OCI-LY7 (cell line): ENCODE measurements around the gene GNAZ. TPM values are rescaled to one million over a fixed set of nuclear protein-coding genes. Genes with fewer than 3 reads are reported as not detected.
"Not testable (repeated sequence)": the region's sequence is repeated elsewhere in the genome, so short reads cannot be mapped to it uniquely, and the experiment has no call there.

ENCODE experiments used
- BruUV-seq: library from RNA; stranded (reverse); fragments of 400-500 nt; replicated peaks from 2 replicates; lab custom pipeline; 2021; lab: Mats Ljungman, UMichigan
- CTCF ChIA-PET: fragments of 300-600 bp; sonication (Branson Sonifier 250); formaldehyde crosslinking; loops from one replicate; lab custom pipeline; 2022; ENCODE audit warnings: antibody characterized with exemption; ENCODE audit not compliant: unreplicated experiment; lab: Charles Lee
- POLR2A ChIA-PET: fragments of 300-600 bp; sonication (Branson Sonifier 250); formaldehyde crosslinking; loops from one replicate; lab custom pipeline; 2022; ENCODE audit warnings: antibody characterized with exemption; lab: Charles Lee
- DNase-seq: peaks from one replicate; pipeline ENCODE4 v3.0.0-alpha.2; 2015; ENCODE audit warnings: low spot score
- H2AFZ ChIP-seq: fragments of 200-600 bp; sonication (generic), shearing (Covaris generic); 2 replicates; pipeline ENCODE4 v1.6.1; 2014; ENCODE audit warnings: mild to moderate bottlenecking, antibody characterized with exemption, low read length, moderate library complexity
- H3K27ac ChIP-seq: fragments of 200-600 bp; sonication (generic); 2 replicates; pipeline ENCODE4 v1.5.1; 2014; ENCODE audit warnings: mixed run types, low read depth, mild to moderate bottlenecking, moderate library complexity, low read length, inconsistent platforms; ENCODE audit not compliant: poor library complexity, severe bottlenecking
- H3K36me3 ChIP-seq: fragments of 200-600 bp; sonication (generic); 2 replicates; pipeline ENCODE4 v1.6.1; 2014; ENCODE audit warnings: mild to moderate bottlenecking, antibody characterized with exemption, low read length, moderate library complexity, mixed read lengths; ENCODE audit not compliant: insufficient read depth
- H3K4me1 ChIP-seq: fragments of 200-600 bp; sonication (generic); 2 replicates; pipeline ENCODE4 v1.5.1; 2014; ENCODE audit warnings: mild to moderate bottlenecking, low read length; ENCODE audit not compliant: insufficient read depth, poor library complexity, severe bottlenecking
- H3K4me2 ChIP-seq: fragments of 200-600 bp; sonication (generic); 2 replicates; pipeline ENCODE4 v1.6.1; 2014; ENCODE audit warnings: mild to moderate bottlenecking, low read length
- H3K4me3 ChIP-seq: fragments of 200-600 bp; sonication (generic); 2 replicates; pipeline ENCODE4 v1.5.1; 2014; ENCODE audit warnings: mild to moderate bottlenecking, low read depth, low read length; ENCODE audit not compliant: poor library complexity, severe bottlenecking
- H3K79me2 ChIP-seq: fragments of 200-600 bp; sonication (generic); 2 replicates; pipeline ENCODE4 v1.6.1; 2016; ENCODE audit warnings: low read depth, mild to moderate bottlenecking, low read length, moderate library complexity, mixed read lengths; ENCODE audit not compliant: insufficient read depth
- H3K9me2 ChIP-seq: fragments of 200-600 bp; sonication (generic); 2 replicates; pipeline ENCODE4 v1.6.1; 2016; ENCODE audit warnings: mild to moderate bottlenecking, low read length, mixed read lengths; ENCODE audit not compliant: insufficient read depth
- H3K9me3 ChIP-seq: fragments of 200-600 bp; sonication (generic); 2 replicates; pipeline ENCODE4 v1.6.1; 2014; ENCODE audit warnings: mild to moderate bottlenecking, mixed run types, low read length, mixed read lengths
- H4K20me1 ChIP-seq: fragments of 200-600 bp; sonication (generic); 2 replicates; pipeline ENCODE4 v1.6.1; 2014; ENCODE audit warnings: mild to moderate bottlenecking, antibody characterized with exemption, low read length, moderate library complexity, mixed read lengths; ENCODE audit not compliant: insufficient read depth
- EZH2phosphoT487 ChIP-seq: fragments of 200-600 bp; sonication (generic); IDR thresholded peaks from 2 replicates; pipeline ENCODE4 v1.6.1; 2018; ENCODE audit warnings: low read depth, borderline replicate concordance, mild to moderate bottlenecking, mixed run types, antibody characterized with exemption, low read length, moderate library complexity, mixed read lengths
- intact Hi-C: fragments of 100-400 bp; cut with micrococcal nuclease; formaldehyde crosslinking; loops from one replicate; pipeline ENCODE4 v1.10.0; 2022; ENCODE audit not compliant: unreplicated experiment
- total RNA-seq, 2 experiments: library from RNA; depleted of rRNA in 1 of 2; stranded (reverse); fragments of >200 nt in 1 of 2; shearing (Covaris generic) in 1 of 2; gene quantifications; 2 replicates each; pipeline ENCODE4 v1.2.3, GENCODE V29; 2014 to 2022
- TF ChIP-seq, protein P1 (sequence below): fragments of 200-600 bp; sonication (generic); conservative IDR thresholded peaks from 2 replicates; pipeline ENCODE4 v1.5.1; 2014; ENCODE audit warnings: mild to moderate bottlenecking, antibody characterized with exemption, low read length, moderate library complexity, mixed read lengths

The GNAZ gene
- total RNA-seq, 2 experiments from 2014 or later: 38.5 to 46.4 TPM

- no peak for TF ChIP-seq EZH2phosphoT487
- TF ChIP-seq, protein P1, sequence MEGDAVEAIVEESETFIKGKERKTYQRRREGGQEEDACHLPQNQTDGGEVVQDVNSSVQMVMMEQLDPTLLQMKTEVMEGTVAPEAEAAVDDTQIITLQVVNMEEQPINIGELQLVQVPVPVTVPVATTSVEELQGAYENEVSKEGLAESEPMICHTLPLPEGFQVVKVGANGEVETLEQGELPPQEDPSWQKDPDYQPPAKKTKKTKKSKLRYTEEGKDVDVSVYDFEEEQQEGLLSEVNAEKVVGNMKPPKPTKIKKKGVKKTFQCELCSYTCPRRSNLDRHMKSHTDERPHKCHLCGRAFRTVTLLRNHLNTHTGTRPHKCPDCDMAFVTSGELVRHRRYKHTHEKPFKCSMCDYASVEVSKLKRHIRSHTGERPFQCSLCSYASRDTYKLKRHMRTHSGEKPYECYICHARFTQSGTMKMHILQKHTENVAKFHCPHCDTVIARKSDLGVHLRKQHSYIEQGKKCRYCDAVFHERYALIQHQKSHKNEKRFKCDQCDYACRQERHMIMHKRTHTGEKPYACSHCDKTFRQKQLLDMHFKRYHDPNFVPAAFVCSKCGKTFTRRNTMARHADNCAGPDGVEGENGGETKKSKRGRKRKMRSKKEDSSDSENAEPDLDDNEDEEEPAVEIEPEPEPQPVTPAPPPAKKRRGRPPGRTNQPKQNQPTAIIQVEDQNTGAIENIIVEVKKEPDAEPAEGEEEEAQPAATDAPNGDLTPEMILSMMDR: no peak
- H4K20me1 ChIP-seq: no peaks in the 10 kb centered on the region
- H3K36me3 ChIP-seq: peaks cover 28% of the 10 kb centered on the region
- no TSS peak for BruUV-seq
- ChIA-PET CTCF (no interaction called here), POLR2A (interaction anchor here (1.0 to 1.9 kb wide), 3 partner anchors 9 to 13 kb away, joined by 3 to 5 read pairs (median 3); no protein-coding TSS in a partner anchor)
- H3K9me2 ChIP-seq: no peaks in the 10 kb centered on the region
- H2AFZ ChIP-seq: no peak overlapping the region
- H3K79me2 ChIP-seq: no peaks in the 10 kb centered on the region
- H3K9me3 ChIP-seq: peaks cover 7% of the 10 kb centered on the region; the same call in 1 of the 2 replicates
- H3K4me1 ChIP-seq: peaks cover 33% of the 10 kb centered on the region
- intact Hi-C loops: no loop called here
- no peak overlapping the region for H3K4me2 ChIP-seq
- no peak for DNase-seq
- no peak overlapping the region for H3K27ac ChIP-seq
- no peak overlapping the region for H3K4me3 ChIP-seq
Observed at GRCh38 chr22:23023294-23023693, 47.0 kb upstream of the GNAZ start.

GRCh38 chr22:23026777-23027176 is 43.5 kb upstream of the GNAZ start:
- ChIA-PET POLR2A (interaction anchor here (0.9 to 1.7 kb wide), 3 partner anchors 8 to 11 kb away, joined by 3 to 8 read pairs (median 3); no protein-coding TSS in a partner anchor), CTCF (no interaction called here)
- Histone ChIP-seq H3K9me2 (no peaks in the 10 kb centered on the region), H3K36me3 (peaks cover 54% of the 10 kb centered on the region), H3K27ac (no peak overlapping the region), H3K4me2 (no peak overlapping the region), H4K20me1 (no peaks in the 10 kb centered on the region), H3K4me3 (no peak overlapping the region), H3K79me2 (peaks cover 6% of the 10 kb centered on the region; the same call in 1 of the 2 replicates), H3K9me3 (peaks cover 14% of the 10 kb centered on the region), H3K4me1 (peaks cover 45% of the 10 kb centered on the region), H2AFZ (no peak overlapping the region)
- intact Hi-C loops: no loop called here
- BruUV-seq: no TSS peak
- TF ChIP-seq EZH2phosphoT487: no peak
- TF ChIP-seq, protein P1: no peak
- DNase-seq: no peak

- not testable (repeated sequence) for BruUV-seq
Observed at GRCh38 chr22:23027849-23028248, 42.5 kb upstream of the GNAZ start.

More at GRCh38 chr22:23027849-23028248, 42.5 kb upstream of the GNAZ start:
- H4K20me1 ChIP-seq, DNase-seq, H2AFZ ChIP-seq, CTCF ChIA-PET, intact Hi-C loops, H3K4me3 ChIP-seq, H3K9me2 ChIP-seq, H3K4me2 ChIP-seq, H3K27ac ChIP-seq: not testable (repeated sequence)
- Histone ChIP-seq H3K36me3 (peaks cover 54% of the 10 kb centered on the region), H3K4me1 (peaks cover 56% of the 10 kb centered on the region), H3K79me2 (peaks cover 17% of the 10 kb centered on the region), H3K9me3 (peaks cover 19% of the 10 kb centered on the region)
- POLR2A ChIA-PET: interaction anchor here (1.7 kb wide), 1 partner anchor 10 kb away, joined by 8 read pairs; no protein-coding TSS in a partner anchor
